T1000 (cell line): ENCODE data around the gene CAST.

Experiments
- DNase-seq: peaks from one replicate; lab custom pipeline; 2025; ENCODE audit warnings: mixed read lengths; lab: John Stamatoyannopoulos, UW

The CAST gene

DNA sequence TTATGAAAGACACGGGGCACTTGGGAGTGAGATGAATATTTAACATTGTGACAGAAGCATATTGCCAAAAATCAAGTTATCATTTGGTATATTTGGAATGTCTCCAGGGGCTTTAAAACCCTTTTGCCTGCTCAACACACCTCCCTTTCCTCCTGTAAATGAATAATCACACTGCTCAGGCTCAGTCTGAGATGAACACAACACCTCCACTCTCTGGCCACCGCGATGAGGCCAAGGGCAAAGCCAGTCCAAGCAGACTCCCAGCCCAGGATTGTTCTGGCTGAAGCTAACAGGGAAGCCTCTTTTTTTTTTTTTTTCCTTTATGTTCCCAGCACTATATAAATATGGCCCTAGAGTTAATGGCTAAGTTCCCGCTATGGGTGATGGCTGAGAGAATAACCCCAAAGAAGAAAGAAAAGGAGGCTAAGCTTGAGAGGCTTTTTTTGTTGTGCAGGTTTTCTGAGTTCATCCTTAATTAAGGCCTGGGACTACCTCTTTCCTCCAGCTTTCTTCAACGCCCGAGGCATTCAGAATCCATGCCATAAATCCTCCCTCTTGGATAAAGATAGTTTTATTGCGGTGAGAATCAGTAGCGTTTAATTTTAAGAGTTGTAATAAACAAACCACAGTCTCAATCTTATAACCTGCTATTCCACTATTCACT, 156.1 kb downstream of the CAST start:
- no peak for DNase-seq

DNA sequence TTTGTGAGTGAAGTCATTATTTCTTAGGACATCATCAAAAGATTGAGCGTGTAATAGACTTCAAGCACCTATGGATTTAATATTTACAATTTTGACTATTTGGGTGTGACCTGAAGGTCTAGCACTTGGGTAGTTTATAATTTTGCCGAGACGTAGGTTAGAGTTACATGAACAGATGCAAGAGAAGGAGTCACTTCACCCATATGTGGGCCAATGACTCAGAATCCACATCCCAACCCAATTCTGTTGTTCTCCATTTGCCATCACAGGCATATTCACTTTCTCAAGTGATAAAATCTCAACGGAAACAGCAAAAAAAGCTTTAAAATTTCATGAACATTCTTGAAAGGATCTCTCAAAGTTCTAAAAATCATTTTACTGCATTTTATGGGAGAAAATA, 157.6 kb downstream of the CAST start:
- DNase-seq, result no peak

DNA sequence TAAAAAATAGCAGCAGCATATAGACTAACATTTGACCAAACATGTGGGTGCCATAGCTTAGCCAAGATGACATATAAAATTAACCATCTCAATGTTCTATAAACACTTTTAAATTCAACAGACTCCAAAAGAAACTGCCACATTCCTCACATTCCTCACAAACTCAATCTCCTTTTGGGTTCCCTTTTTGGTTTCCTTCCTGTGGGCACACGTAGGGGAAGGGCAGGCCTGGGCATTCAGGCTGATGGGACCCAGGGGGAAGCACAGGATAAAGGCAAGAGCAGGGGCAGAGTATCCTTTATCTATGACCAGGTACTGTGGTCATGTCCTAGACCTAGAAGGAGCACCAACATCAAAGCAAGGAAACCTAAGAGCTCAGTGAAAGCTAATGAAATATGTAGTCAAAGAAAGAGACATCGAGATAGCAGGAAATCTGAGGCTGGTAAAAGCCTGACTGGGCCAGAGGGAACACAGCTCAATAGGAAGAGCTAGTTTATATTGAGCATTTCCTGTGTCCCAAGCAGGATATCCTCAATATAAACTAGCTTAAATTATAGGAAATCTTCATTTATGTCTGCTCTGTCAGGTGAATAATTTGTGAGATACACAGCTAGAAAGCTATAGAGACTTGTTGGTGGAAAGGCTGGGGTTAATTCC, 159.2 kb downstream of the CAST start:
- no peak for DNase-seq

DNA sequence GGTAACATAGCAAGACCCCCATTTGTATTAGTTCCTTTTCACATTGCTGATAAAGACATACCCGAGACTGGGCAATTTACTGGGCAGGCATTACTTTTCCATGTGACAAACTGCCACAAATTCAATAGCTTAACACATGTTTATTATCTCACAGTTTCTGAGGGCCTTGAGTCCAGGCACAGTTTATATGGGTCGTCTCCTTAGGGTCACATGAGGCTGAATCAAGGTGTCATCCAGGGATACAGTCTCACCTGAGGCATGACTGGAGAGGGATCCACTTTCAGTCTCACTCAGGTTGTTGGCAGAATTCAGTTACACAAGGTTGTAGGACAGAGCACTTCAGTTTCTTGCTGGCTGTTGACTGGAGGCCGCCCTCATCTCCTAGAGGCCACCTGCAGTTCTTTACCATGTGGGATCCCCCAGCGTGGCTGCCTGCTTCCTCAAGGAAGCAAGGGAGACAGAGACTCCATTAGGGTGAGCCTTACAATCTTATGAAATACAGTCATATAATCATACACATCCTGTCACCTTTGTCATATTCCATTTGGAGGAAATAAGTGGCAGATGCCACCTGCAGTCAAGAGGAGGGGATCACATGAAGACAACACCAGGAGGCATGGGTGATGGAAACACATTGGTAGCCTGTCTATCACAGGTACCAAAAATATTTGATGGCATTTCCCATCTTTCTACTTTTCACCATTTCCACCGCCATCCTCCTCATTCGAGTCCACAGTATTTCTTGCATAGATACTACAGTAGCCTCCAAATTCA, 160.7 kb downstream of the CAST start:
- DNase-seq, result no peak

DNA sequence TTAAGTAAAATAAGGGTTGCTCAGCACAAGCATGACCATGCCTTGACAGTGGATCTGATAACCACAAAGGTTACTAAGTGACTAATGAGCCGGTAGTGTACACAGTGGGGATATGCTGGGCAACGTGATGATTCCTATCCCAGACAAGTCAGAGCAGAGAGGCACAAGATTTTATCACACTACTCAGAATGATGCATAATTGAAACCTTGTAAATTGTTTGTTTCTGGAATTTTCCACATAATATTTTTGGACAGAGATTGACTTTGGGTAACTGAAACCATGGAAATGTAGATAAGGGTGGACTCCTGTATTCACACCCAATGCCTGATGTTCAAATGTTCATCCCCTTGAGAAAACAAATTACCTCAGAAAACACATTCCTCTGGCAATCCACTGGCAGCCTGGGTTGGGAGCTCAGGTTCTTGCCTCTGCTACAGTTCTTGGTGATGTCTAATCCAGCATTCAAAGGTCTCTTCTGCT, 161.8 kb downstream of the CAST start:
- DNase-seq, result peak; percentile 42
